GM18526 (cell line): ENCODE results near the gene CMTM1.

Experiments
- POLR2A ChIP-seq: IDR thresholded peaks from 3 replicates; pipeline ENCODE4 v1.6.1; 2011; ENCODE audit not compliant: insufficient read length; ENCODE audit errors: extremely low read depth

CMTM1 gene

GRCh38 chr16:66566051-66566901 is at the start of gene CMTM1:
Gene CMTM1, plus strand, starts transcription at chr16:66566439. Its CDS starts 75 bp downstream, at chr16:66566514.
- no peak for TF ChIP-seq POLR2A

DNA sequence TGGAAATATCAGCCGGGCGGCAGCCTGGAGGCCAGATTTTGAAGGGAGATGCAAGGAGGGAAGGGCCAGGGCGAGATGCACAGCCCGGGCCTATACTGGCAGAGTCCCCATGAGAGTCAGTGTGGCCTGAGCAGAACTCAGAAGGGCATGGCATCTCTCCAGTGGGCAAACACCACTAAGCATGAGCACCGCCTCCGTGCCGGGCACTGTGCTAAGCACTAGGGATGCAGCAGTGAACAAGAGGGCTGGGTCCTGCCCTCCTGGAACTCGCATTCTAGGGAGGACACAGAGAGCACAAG is 49.8 kb upstream of the CMTM1 start:
- no peak for TF ChIP-seq POLR2A

GRCh38 chr16:66516808-66517585 is 49.2 kb upstream of the CMTM1 start:
- TF ChIP-seq POLR2A, result no peak

DNA sequence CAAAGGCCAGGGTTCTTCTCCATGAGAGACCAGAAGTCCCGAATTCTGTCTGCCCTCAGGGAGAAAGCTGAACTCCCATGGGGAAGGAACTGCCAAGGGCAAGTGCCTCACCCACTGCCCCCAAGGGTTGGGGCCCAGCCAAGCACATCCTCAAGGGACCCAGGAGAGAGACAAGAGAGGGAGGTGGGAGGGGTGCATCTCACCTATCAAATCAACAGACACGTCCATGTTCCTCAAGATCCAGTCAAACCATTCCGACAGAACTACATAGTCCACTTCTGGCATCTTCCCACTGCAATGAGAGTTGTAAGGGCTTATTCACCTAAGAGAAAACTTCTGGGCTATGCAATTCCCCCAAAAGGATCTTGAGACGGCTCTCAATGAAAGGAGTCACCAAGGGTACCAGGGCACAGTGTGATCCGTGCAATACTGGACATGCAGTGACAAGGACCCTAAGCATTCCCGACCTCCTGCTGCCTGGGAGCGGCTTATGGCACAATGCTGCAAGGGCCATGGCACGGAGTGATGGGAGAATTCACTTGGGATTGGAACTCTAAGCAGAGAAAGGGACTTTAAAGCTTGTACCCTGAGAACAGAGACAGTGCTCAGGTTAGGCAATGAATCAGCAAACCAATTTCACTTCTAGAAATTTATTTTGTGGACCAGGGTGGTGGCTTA is 48.5 kb upstream of the CMTM1 start:
- no peak for TF ChIP-seq POLR2A

DNA sequence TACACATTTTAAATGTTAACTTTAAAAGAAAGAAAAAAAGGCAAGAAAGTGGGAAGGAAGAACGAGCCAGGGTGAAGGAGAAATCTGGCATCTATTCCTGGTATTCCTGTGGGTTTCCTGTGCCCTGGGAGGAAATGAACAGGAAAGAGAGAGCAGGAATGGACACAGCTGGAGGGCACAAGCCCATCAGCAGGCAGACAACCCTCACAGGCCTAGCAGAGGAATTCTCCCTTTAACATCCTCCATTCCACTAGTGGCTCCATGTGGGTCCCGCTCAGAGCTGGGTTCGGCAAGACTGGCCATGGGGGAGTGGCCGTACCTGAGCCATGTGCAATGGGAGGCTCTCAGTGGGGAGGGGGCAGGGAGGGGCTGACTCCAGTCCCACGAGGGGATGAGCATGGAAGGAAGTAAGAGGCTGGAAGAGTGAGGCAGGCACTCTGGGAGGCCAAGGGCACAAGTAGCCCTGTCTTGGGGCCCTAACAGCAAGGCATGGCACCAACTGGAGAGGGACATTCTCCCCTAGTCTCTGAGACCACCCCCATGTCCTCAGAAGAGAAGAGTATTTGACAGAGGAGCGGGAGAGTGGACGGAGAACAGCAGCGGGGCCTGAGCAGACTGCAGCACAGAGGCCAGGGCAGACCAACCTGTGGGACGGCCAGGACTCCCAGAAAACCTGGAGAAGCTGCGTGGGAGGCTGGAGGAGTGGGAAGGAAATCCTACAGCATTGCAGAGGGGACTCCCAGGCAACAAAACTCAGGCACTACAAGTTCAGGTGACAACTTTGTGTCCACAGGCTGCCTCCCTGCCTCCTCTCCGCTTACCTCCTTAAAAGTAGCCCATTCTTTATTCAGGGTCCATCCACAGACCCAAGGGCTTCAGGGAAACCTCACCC is 46.5 kb upstream of the CMTM1 start:
- no peak for TF ChIP-seq POLR2A

- no peak for TF ChIP-seq POLR2A
Measured at GRCh38 chr16:66520406-66521170, 45.7 kb upstream of the CMTM1 start.

- TF ChIP-seq POLR2A, result no peak
Measured at GRCh38 chr16:66521252-66521713, 45.0 kb upstream of the CMTM1 start.

DNA sequence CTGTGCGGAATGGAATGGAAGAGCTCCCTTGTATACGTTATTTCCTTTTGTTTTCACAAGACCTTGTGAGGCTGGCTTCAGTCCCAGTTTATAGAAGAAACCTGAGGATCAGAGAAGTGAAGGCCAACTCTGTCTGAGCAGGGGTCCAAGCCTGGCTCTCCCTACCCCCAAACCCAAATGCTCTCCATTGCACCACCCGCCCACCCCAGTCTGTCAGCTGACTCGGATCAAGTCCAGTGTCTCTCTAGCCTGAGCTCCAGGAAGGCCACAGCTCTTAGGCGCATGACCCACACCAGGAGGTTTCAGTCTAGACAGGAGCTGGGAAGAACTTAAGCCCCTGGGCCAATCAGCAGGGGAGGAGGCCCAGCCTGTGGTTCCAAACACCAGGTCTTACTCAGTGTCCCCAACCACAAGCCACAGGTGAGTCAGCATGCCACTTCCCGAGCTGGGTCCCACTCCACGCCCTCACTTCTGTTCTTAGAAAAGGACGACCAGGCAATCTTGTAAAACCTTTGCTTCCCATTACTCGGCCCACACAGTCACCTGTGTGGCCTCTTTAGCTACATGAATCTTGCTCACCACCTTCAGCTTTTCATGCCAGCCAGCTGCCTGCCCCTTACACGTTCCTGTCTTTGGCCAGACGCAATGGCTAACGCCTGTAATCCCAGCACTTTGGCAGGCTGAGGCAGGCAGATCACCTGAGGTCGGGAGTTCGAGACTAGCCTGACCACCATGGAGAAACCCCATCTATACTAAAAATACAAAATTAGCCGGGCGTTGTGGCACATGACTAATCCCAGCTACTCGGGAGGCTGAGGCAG is 44.1 kb upstream of the CMTM1 start:
- TF ChIP-seq POLR2A, result no peak

- TF ChIP-seq POLR2A, result no peak
Measured at GRCh38 chr16:66522816-66523590, 43.2 kb upstream of the CMTM1 start.

DNA sequence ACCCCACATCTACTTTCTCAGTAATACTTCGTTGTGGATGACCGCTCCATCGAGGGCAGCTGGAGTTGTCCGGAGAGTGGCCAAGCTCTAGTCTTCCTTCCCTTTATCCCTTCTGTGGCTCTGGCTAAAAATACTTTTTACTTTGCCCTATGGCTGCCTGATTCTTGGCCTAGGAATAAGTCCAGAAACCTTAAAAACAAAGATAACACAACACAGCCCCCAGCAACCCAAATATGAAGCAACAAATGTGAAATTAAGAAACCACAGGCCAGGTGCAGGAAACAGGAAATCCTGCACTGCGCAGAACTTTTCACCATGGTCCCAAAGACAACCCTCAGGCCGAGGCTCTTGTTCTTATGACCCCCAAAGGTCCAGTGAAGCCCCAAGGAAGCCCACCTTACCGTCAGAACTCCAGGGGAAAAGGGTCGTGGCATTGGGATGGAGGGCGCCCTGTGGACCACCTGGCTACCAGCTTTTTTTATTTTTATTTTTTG is 42.3 kb upstream of the CMTM1 start:
- TF ChIP-seq POLR2A, result no peak

DNA sequence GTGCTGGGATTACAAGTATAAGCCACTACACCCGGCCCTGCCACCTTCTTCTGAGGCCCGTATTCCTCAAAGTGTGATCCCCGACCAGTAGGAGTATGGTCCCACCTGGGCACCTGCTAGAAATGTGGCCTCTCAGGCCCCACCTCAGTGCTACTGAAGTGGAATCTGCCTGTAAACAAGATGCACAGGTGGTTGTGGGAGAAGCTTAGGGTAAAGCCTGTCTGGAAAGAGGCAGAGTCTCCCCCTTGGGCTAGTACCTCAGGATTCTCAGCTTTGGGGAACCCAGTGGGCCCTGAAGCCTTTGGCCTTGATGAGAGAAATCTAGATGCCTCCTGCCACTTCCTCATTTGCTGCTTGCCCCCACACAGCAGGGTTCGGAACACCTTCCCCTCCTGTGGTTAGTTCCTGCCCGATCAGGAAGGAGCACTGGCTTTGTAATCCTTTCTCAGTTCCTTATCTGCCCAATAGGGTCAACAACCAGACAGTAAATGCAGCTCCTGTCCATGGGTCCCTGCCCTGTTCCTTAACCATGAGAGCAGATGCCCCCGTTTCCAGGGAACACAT is 41.6 kb upstream of the CMTM1 start:
- TF ChIP-seq POLR2A, result no peak
